Liver (tissue), 3 donors: ENCODE results near the gene ZNF785.

ENCODE experiments used
- EGR1 ChIP-seq, 2 donors: IDR thresholded peaks; 2 replicates each; pipeline ENCODE4 v1.6.1; 2016 to 2018; ENCODE audit warnings: antibody characterized with exemption in 2 of 2, low read depth in 2 of 2
- RAD21 ChIP-seq, 2 donors: IDR thresholded peaks; 2 replicates each; pipeline ENCODE4 v1.6.1; 2016; ENCODE audit warnings: antibody characterized with exemption in 2 of 2, mild to moderate bottlenecking in 2 of 2
- SP1 ChIP-seq: IDR thresholded peaks from 2 replicates; pipeline ENCODE4 v1.6.1; 2018; ENCODE audit warnings: antibody characterized with exemption, mild to moderate bottlenecking
- TAF1 ChIP-seq: conservative IDR thresholded peaks from 2 replicates; pipeline ENCODE4 v1.6.1; 2016; ENCODE audit warnings: antibody characterized with exemption, mild to moderate bottlenecking
- TF ChIP-seq, protein P1 (sequence below): fragments of 150-350 bp; IDR thresholded peaks from 2 replicates; pipeline ENCODE4 v1.5.1; 2017; ENCODE audit warnings: improper control_type of control experiment, low read depth, low read length; ENCODE audit not compliant: missing input control
- TF ChIP-seq, protein P2 (sequence below): IDR thresholded peaks from 2 replicates; pipeline ENCODE4 v1.6.1; 2016; ENCODE audit warnings: antibody characterized with exemption, mild to moderate bottlenecking
- TF ChIP-seq, protein P3 (sequence below): IDR thresholded peaks from 2 replicates; pipeline ENCODE4 v1.6.1; 2016; ENCODE audit warnings: antibody characterized with exemption
- donor health status: healthy.
- donor health status: healthy.

DNA sequence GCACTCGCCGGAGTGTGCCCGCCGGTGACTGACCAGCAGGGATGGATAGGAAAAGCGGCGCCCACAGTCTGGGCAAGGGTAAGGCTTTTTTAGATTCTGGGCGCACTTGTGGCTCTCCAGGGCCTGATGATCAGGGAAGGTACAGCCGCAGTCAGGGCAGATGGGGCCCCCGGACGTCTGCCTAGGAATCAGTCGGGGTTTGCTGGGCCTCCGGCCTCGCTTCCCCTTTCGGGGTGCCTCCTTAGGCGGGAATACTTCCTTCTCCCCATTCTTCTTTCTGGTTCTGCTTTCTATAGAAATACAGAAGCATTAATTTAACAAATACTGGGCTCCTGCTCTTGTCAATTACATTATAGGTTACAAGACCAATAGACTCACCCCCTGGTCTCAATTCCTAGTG, 19.7 kb upstream of the ZNF785 start:
- no peak for TF ChIP-seq EGR1 (IDR thresholded peaks at IDR 0.05; ENCODE audit: low read depth in 2 of 2)
- TF ChIP-seq, protein P1, sequence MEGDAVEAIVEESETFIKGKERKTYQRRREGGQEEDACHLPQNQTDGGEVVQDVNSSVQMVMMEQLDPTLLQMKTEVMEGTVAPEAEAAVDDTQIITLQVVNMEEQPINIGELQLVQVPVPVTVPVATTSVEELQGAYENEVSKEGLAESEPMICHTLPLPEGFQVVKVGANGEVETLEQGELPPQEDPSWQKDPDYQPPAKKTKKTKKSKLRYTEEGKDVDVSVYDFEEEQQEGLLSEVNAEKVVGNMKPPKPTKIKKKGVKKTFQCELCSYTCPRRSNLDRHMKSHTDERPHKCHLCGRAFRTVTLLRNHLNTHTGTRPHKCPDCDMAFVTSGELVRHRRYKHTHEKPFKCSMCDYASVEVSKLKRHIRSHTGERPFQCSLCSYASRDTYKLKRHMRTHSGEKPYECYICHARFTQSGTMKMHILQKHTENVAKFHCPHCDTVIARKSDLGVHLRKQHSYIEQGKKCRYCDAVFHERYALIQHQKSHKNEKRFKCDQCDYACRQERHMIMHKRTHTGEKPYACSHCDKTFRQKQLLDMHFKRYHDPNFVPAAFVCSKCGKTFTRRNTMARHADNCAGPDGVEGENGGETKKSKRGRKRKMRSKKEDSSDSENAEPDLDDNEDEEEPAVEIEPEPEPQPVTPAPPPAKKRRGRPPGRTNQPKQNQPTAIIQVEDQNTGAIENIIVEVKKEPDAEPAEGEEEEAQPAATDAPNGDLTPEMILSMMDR, result no peak
- TF ChIP-seq, protein P2, sequence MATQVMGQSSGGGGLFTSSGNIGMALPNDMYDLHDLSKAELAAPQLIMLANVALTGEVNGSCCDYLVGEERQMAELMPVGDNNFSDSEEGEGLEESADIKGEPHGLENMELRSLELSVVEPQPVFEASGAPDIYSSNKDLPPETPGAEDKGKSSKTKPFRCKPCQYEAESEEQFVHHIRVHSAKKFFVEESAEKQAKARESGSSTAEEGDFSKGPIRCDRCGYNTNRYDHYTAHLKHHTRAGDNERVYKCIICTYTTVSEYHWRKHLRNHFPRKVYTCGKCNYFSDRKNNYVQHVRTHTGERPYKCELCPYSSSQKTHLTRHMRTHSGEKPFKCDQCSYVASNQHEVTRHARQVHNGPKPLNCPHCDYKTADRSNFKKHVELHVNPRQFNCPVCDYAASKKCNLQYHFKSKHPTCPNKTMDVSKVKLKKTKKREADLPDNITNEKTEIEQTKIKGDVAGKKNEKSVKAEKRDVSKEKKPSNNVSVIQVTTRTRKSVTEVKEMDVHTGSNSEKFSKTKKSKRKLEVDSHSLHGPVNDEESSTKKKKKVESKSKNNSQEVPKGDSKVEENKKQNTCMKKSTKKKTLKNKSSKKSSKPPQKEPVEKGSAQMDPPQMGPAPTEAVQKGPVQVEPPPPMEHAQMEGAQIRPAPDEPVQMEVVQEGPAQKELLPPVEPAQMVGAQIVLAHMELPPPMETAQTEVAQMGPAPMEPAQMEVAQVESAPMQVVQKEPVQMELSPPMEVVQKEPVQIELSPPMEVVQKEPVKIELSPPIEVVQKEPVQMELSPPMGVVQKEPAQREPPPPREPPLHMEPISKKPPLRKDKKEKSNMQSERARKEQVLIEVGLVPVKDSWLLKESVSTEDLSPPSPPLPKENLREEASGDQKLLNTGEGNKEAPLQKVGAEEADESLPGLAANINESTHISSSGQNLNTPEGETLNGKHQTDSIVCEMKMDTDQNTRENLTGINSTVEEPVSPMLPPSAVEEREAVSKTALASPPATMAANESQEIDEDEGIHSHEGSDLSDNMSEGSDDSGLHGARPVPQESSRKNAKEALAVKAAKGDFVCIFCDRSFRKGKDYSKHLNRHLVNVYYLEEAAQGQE, result no peak
- no peak for TF ChIP-seq RAD21 (IDR thresholded peaks at IDR 0.05)
- TF ChIP-seq, protein P3, sequence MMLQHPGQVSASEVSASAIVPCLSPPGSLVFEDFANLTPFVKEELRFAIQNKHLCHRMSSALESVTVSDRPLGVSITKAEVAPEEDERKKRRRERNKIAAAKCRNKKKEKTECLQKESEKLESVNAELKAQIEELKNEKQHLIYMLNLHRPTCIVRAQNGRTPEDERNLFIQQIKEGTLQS, result no peak
- no peak for TF ChIP-seq TAF1
- TF ChIP-seq SP1, result no peak
